Measurements from ENCODE around the gene MS4A10. TPM values are rescaled to one million over a fixed set of nuclear protein-coding genes. Genes with fewer than 3 reads are reported as not detected.

MS4A10 gene
- total RNA-seq, 1 experiment from 2014 or later: not detected

- TF ChIP-seq ELF1 (IDR thresholded peaks at IDR 0.05; ENCODE audit: borderline replicate concordance, low read depth) (no peak), EZH2 (IDR thresholded peaks at IDR 0.05) (no peak), SP1 (IDR thresholded peaks at IDR 0.05; ENCODE audit: low read depth) (no peak), REST (IDR thresholded peaks at IDR 0.05; ENCODE audit: low read depth) (no peak), ZFX (IDR thresholded peaks at IDR 0.05) (no peak), YY1 (IDR thresholded peaks at IDR 0.05; ENCODE audit: extremely low read depth, insufficient replicate concordance, low read depth, low read length) (peak; percentile 29), TCF7L2 (IDR thresholded peaks at IDR 0.05; ENCODE audit: borderline replicate concordance, extremely low read depth, insufficient read depth, insufficient read length) (no peak), POLR2A (IDR thresholded peaks at IDR 0.05; ENCODE audit: borderline replicate concordance, extremely low read depth, insufficient read depth, insufficient read length) (no peak), ZNF274 (IDR thresholded peaks at IDR 0.05; ENCODE audit: low read depth, low read length) (no peak), JUND (IDR thresholded peaks at IDR 0.05) (no peak), CEBPB (IDR thresholded peaks at IDR 0.05; ENCODE audit: low read depth) (no peak), RAD21 (IDR thresholded peaks at IDR 0.05; ENCODE audit: low read depth) (peak; percentile 97)
Observed at GRCh38 chr11:60831143-60831500, 46.0 kb downstream of the MS4A10 start (continued).

Measured in HCT116 (cell line).